GM19468 (cell line): ENCODE results near the gene KBTBD2.
"Not testable (repeated sequence)": the region's sequence is repeated elsewhere in the genome, so short reads cannot be mapped to it uniquely, and the experiment has no call there.

ENCODE experiments used
- ATAC-seq: cut with Tn5 transposase; IDR thresholded peaks from one replicate; pipeline ENCODE4 v1.9.1; 2021; ENCODE audit warnings: mild to moderate bottlenecking, moderate library complexity, moderate number of reproducible peaks; ENCODE audit not compliant: unreplicated experiment; ENCODE audit errors: extremely low read depth

Gene KBTBD2

GRCh38 chr7:32891043-32891799 lies at the start of gene KBTBD2:
Gene KBTBD2, minus strand, starts transcription at chr7:32891760. Its CDS starts 12,156 bp downstream, at chr7:32879604.
- peak; percentile 42 for ATAC-seq

- ATAC-seq, result no peak
Measured at GRCh38 chr7:32941181-32941580, 49.6 kb upstream of the KBTBD2 start.

- no peak for ATAC-seq
Measured at GRCh38 chr7:32937344-32938174, 46.0 kb upstream of the KBTBD2 start.

GRCh38 chr7:32936689-32937088 lies 45.1 kb upstream of the KBTBD2 start:
- no peak for ATAC-seq

GRCh38 chr7:32935558-32935957 lies 44.0 kb upstream of the KBTBD2 start:
- no peak for ATAC-seq

GRCh38 chr7:32930378-32930777 lies 38.8 kb upstream of the KBTBD2 start:
- ATAC-seq, result no peak

- ATAC-seq, result no peak
Measured at GRCh38 chr7:32929430-32930143, 38.0 kb upstream of the KBTBD2 start.

GRCh38 chr7:32928785-32929298 lies 37.3 kb upstream of the KBTBD2 start:
- no peak for ATAC-seq

GRCh38 chr7:32921896-32922295 lies 30.3 kb upstream of the KBTBD2 start:
- ATAC-seq, result no peak

- not testable (repeated sequence) for ATAC-seq
Measured at GRCh38 chr7:32916994-32917393, 25.4 kb upstream of the KBTBD2 start.

GRCh38 chr7:32916006-32916405 lies 24.4 kb upstream of the KBTBD2 start:
- ATAC-seq, result no peak

- no peak for ATAC-seq
Measured at GRCh38 chr7:32915041-32915536, 23.5 kb upstream of the KBTBD2 start.

GRCh38 chr7:32914184-32914583 lies 22.6 kb upstream of the KBTBD2 start:
- ATAC-seq, result no peak

- ATAC-seq, result no peak
Measured at GRCh38 chr7:32910195-32910594, 18.6 kb upstream of the KBTBD2 start.

- no peak for ATAC-seq
Measured at GRCh38 chr7:32905175-32905662, 13.7 kb upstream of the KBTBD2 start.

GRCh38 chr7:32901629-32902028 lies 10.1 kb upstream of the KBTBD2 start:
- ATAC-seq, result no peak

- ATAC-seq, result no peak
Measured at GRCh38 chr7:32900433-32900995, 9.0 kb upstream of the KBTBD2 start.

GRCh38 chr7:32897376-32897775 lies 5.8 kb upstream of the KBTBD2 start:
- ATAC-seq, result not testable (repeated sequence)

GRCh38 chr7:32896564-32897347 lies 5.2 kb upstream of the KBTBD2 start:
- ATAC-seq, result no peak
